Neural cell (in vitro differentiated cells): ENCODE data around the gene NCAM1. TPM values are rescaled to one million over a fixed set of nuclear protein-coding genes. Genes with fewer than 3 reads are reported as not detected.

Experiments
- H2AFZ ChIP-seq: fragments of 200-600, 300-800 bp; sonication (generic), shearing (Covaris generic); 2 replicates; pipeline ENCODE4 v1.6.0; 2014; ENCODE audit warnings: low read depth, mild to moderate bottlenecking, antibody characterized with exemption, low read length, moderate library complexity
- H3F3A ChIP-seq: fragments of 200-600 bp; shearing (Covaris generic); 2 replicates; pipeline ENCODE4 v1.6.1; 2016; ENCODE audit warnings: mild to moderate bottlenecking, moderate library complexity, mixed read lengths, antibody characterized with exemption, low read length; ENCODE audit not compliant: insufficient read depth, poor library complexity, severe bottlenecking
- H3K27ac ChIP-seq: fragments of 200-600, 300-800 bp; sonication (generic), shearing (Covaris generic); 2 replicates; pipeline ENCODE4 v1.5.1; 2014; ENCODE audit warnings: mild to moderate bottlenecking, low read length, moderate library complexity
- H3K27me3 ChIP-seq: fragments of 300-800, 200-600 bp; sonication (generic), shearing (Covaris generic); 2 replicates; pipeline ENCODE4 v1.6.0; 2014; ENCODE audit warnings: mild to moderate bottlenecking, low read depth, low read length, moderate library complexity; ENCODE audit not compliant: insufficient read depth
- H3K36me3 ChIP-seq: fragments of 300-800, 200-600 bp; sonication (generic), shearing (Covaris generic); 2 replicates; pipeline ENCODE4 v1.5.1; 2014; ENCODE audit warnings: mild to moderate bottlenecking, antibody characterized with exemption, low read length, moderate library complexity; ENCODE audit not compliant: insufficient read depth
- H3K4me2 ChIP-seq: fragments of 300-800, 200-600 bp; sonication (generic), shearing (Covaris generic); 2 replicates; pipeline ENCODE4 v1.6.0; 2014; ENCODE audit warnings: mild to moderate bottlenecking, low read length
- H3K4me3 ChIP-seq: fragments of 300-800, 200-600 bp; sonication (generic), shearing (Covaris generic); 2 replicates; pipeline ENCODE4 v1.5.1; 2014; ENCODE audit warnings: mild to moderate bottlenecking, low read length, moderate library complexity
- H3K79me2 ChIP-seq: fragments of 200-600 bp; shearing (Covaris generic); replicated peaks from 2 replicates; pipeline ENCODE4 v1.6.0; 2014; ENCODE audit warnings: mild to moderate bottlenecking, low read length, moderate library complexity; ENCODE audit not compliant: insufficient read depth
- H3K9ac ChIP-seq: fragments of 300-800, 200-600 bp; sonication (generic), shearing (Covaris generic); 2 replicates; pipeline ENCODE4 v1.6.1; 2016; ENCODE audit warnings: mild to moderate bottlenecking, low read length, mixed read lengths
- H3K9me2 ChIP-seq: fragments of 200-600 bp; shearing (Covaris generic); 2 replicates; pipeline ENCODE4 v1.6.1; 2016; ENCODE audit warnings: mild to moderate bottlenecking, low read length, mixed read lengths; ENCODE audit not compliant: insufficient read depth
- H3K9me3 ChIP-seq: fragments of 200-600, 300-800 bp; sonication (generic), shearing (Covaris generic); 2 replicates; pipeline ENCODE4 v1.6.1; 2016; ENCODE audit warnings: mild to moderate bottlenecking, mixed run types, low read length, moderate library complexity, mixed read lengths
- H4K20me1 ChIP-seq: fragments of 200-600 bp; shearing (Covaris generic); 2 replicates; pipeline ENCODE4 v1.6.1; 2016; ENCODE audit warnings: mild to moderate bottlenecking, mixed run types; ENCODE audit not compliant: insufficient read depth
- EP300 ChIP-seq: fragments of 450-650 bp; conservative IDR thresholded peaks from 2 replicates; pipeline ENCODE4 v1.6.1; 2014; ENCODE audit warnings: antibody characterized with exemption, mild to moderate bottlenecking, moderate library complexity; ENCODE audit not compliant: poor library complexity, severe bottlenecking
- EZH2 ChIP-seq: fragments of 200-600, 300-800 bp; shearing (Covaris generic), sonication (generic); IDR thresholded peaks from 2 replicates; pipeline ENCODE4 v1.6.1; 2014; ENCODE audit warnings: antibody characterized with exemption, low read length, borderline replicate concordance, mild to moderate bottlenecking; ENCODE audit not compliant: insufficient read depth, poor library complexity, severe bottlenecking
- MXI1 ChIP-seq: fragments of 450-650 bp; conservative IDR thresholded peaks from 2 replicates; pipeline ENCODE4 v1.6.1; 2014; ENCODE audit warnings: antibody characterized with exemption, mild to moderate bottlenecking; ENCODE audit not compliant: poor library complexity, severe bottlenecking
- POLR2AphosphoS5 ChIP-seq: IDR thresholded peaks from 2 replicates; pipeline ENCODE4 v1.6.1; 2012
- RAD21 ChIP-seq: fragments of 450-650 bp; conservative IDR thresholded peaks from 2 replicates; pipeline ENCODE4 v1.6.1; 2014; ENCODE audit warnings: antibody characterized with exemption, mild to moderate bottlenecking, moderate library complexity
- SMC3 ChIP-seq: fragments of 450-650 bp; conservative IDR thresholded peaks from 2 replicates; pipeline ENCODE4 v1.6.1; 2014; ENCODE audit warnings: antibody characterized with exemption, mild to moderate bottlenecking, moderate library complexity; ENCODE audit not compliant: poor library complexity
- TAF1 ChIP-seq: IDR thresholded peaks from 2 replicates; pipeline ENCODE4 v1.6.1; 2012; ENCODE audit warnings: low read depth
- polyA plus RNA-seq: library from polyadenylated mRNA; depleted of rRNA; stranded (reverse); fragments of >200 nt; gene quantifications from 2 replicates; pipeline ENCODE4 v1.2.3, GENCODE V29; 2014
- TF ChIP-seq, protein P1 (sequence below): fragments of 450-650 bp; IDR thresholded peaks from 2 replicates; pipeline ENCODE4 v1.5.1; 2014; ENCODE audit warnings: antibody characterized with exemption, mild to moderate bottlenecking, moderate library complexity; ENCODE audit not compliant: poor library complexity, severe bottlenecking
- TF ChIP-seq, protein P2 (sequence below): IDR thresholded peaks from 2 replicates; pipeline ENCODE4 v1.6.1; 2012; ENCODE audit warnings: borderline replicate concordance

NCAM1 gene
- polyA plus RNA-seq, 1 donor from 2014 or later: 120 TPM

DNA sequence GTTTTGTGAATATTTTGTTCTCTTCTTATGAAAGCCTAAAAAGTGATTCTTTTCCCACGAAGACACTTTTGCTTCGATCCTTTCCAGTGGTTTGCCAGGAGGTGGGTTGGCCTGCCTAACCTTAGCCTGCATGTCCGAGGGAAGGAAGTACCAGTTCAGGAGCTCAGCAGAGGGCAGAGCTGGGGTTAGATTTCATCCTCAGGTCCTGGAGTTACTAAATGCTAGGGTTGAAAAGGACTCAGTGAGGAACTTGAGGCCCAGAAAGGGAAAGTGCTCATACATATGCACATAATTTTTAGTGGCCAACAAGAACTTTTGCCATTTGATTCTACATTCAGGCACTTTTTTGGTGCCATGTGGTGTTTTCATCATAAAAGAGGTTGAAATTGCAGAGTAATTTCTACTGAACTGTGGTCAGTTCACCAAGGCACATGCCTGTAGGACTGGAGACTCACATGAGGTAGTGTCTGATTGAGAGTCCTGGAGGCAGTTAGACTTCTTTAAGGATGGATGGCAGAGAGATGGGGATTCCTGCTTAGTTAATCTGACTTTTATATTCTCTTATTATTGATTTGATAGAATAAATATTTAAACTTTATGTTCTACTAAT lies 36.7 kb downstream of the NCAM1 start:
- H3F3A ChIP-seq: no peaks in the 10 kb centered on the region
- H3K27me3 ChIP-seq: no peaks in the 10 kb centered on the region
- H3K9me3 ChIP-seq: peaks cover 5% of the 10 kb centered on the region
- no peak overlapping the region for H3K4me2 ChIP-seq
- H2AFZ ChIP-seq: no peak overlapping the region
- no peak overlapping the region for H3K9ac ChIP-seq
- H3K36me3 ChIP-seq: no peaks in the 10 kb centered on the region
- H3K27ac ChIP-seq: no peak overlapping the region
- no peak overlapping the region for H3K4me3 ChIP-seq
- peaks cover 82% of the 10 kb centered on the region for H3K79me2 ChIP-seq
- TF ChIP-seq EZH2 (no peak), EP300 (no peak), TAF1 (no peak), MXI1 (no peak), POLR2AphosphoS5 (no peak), SMC3 (no peak), RAD21 (no peak)
- TF ChIP-seq, protein P1, sequence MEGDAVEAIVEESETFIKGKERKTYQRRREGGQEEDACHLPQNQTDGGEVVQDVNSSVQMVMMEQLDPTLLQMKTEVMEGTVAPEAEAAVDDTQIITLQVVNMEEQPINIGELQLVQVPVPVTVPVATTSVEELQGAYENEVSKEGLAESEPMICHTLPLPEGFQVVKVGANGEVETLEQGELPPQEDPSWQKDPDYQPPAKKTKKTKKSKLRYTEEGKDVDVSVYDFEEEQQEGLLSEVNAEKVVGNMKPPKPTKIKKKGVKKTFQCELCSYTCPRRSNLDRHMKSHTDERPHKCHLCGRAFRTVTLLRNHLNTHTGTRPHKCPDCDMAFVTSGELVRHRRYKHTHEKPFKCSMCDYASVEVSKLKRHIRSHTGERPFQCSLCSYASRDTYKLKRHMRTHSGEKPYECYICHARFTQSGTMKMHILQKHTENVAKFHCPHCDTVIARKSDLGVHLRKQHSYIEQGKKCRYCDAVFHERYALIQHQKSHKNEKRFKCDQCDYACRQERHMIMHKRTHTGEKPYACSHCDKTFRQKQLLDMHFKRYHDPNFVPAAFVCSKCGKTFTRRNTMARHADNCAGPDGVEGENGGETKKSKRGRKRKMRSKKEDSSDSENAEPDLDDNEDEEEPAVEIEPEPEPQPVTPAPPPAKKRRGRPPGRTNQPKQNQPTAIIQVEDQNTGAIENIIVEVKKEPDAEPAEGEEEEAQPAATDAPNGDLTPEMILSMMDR: no peak
- TF ChIP-seq, protein P2, sequence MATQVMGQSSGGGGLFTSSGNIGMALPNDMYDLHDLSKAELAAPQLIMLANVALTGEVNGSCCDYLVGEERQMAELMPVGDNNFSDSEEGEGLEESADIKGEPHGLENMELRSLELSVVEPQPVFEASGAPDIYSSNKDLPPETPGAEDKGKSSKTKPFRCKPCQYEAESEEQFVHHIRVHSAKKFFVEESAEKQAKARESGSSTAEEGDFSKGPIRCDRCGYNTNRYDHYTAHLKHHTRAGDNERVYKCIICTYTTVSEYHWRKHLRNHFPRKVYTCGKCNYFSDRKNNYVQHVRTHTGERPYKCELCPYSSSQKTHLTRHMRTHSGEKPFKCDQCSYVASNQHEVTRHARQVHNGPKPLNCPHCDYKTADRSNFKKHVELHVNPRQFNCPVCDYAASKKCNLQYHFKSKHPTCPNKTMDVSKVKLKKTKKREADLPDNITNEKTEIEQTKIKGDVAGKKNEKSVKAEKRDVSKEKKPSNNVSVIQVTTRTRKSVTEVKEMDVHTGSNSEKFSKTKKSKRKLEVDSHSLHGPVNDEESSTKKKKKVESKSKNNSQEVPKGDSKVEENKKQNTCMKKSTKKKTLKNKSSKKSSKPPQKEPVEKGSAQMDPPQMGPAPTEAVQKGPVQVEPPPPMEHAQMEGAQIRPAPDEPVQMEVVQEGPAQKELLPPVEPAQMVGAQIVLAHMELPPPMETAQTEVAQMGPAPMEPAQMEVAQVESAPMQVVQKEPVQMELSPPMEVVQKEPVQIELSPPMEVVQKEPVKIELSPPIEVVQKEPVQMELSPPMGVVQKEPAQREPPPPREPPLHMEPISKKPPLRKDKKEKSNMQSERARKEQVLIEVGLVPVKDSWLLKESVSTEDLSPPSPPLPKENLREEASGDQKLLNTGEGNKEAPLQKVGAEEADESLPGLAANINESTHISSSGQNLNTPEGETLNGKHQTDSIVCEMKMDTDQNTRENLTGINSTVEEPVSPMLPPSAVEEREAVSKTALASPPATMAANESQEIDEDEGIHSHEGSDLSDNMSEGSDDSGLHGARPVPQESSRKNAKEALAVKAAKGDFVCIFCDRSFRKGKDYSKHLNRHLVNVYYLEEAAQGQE: no peak
- no peaks in the 10 kb centered on the region for H3K9me2 ChIP-seq
- H4K20me1 ChIP-seq: peaks cover 26% of the 10 kb centered on the region

DNA sequence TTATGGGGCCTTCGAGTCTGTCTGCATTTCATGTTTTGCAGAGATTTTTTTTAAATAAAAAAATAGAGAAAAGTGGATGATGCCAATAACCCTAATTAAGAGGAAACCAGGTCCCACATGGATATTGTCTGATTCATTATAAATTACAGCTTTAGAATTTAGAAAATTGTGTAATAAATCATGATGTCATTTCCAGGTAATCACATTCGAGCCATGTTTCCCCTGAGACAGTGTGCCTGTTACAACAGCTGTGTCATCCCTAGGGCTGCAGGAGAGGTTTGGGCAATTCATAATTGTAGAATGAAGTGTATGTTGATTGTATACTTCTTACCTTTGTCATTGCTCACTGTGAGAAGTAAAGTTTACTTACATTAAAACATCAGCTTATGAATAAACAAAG lies 38.3 kb downstream of the NCAM1 start:
- H3K4me2 ChIP-seq: no peak overlapping the region
- no peaks in the 10 kb centered on the region for H3K9me3 ChIP-seq
- TF ChIP-seq, protein P1: no peak
- no peak for TF ChIP-seq POLR2AphosphoS5
- TF ChIP-seq TAF1: no peak
- no peak for TF ChIP-seq RAD21
- TF ChIP-seq, protein P2: no peak
- no peak for TF ChIP-seq EP300
- TF ChIP-seq MXI1: no peak
- TF ChIP-seq SMC3: no peak
- no peak for TF ChIP-seq EZH2
- no peaks in the 10 kb centered on the region for H3K27me3 ChIP-seq
- H3K9ac ChIP-seq: no peak overlapping the region
- peaks cover 86% of the 10 kb centered on the region for H3K79me2 ChIP-seq
- H3F3A ChIP-seq: no peaks in the 10 kb centered on the region
- no peak overlapping the region for H2AFZ ChIP-seq
- no peak overlapping the region for H3K27ac ChIP-seq
- no peaks in the 10 kb centered on the region for H3K9me2 ChIP-seq
- no peaks in the 10 kb centered on the region for H3K36me3 ChIP-seq
- peaks cover 35% of the 10 kb centered on the region for H4K20me1 ChIP-seq
- H3K4me3 ChIP-seq: no peak overlapping the region
